Mucosa of stomach (tissue), 1 donor: Measurements from ENCODE around the gene BMI1.
"Not testable (repeated sequence)": the region's sequence is repeated elsewhere in the genome, so short reads cannot be mapped to it uniquely, and the experiment has no call there.

Experiments
- H3K27me3 ChIP-seq: one replicate; pipeline ENCODE4 v1.7.0; 2013; ENCODE audit warnings: mild to moderate bottlenecking, low read length; ENCODE audit not compliant: control insufficient read depth, insufficient read depth
- H3K36me3 ChIP-seq: one replicate; pipeline ENCODE4 v1.7.0; 2013; ENCODE audit warnings: low read length; ENCODE audit not compliant: control insufficient read depth, insufficient read depth
- H3K4me1 ChIP-seq: one replicate; pipeline ENCODE4 v1.7.0; 2013; ENCODE audit warnings: mild to moderate bottlenecking, low read length; ENCODE audit not compliant: control insufficient read depth, insufficient read depth
- H3K4me3 ChIP-seq: one replicate; pipeline ENCODE4 v1.7.0; 2013; ENCODE audit warnings: low read length
- H3K9ac ChIP-seq: one replicate; pipeline ENCODE4 v1.7.0; 2013; ENCODE audit warnings: mild to moderate bottlenecking, low read length, moderate library complexity
- H3K9me3 ChIP-seq: one replicate; pipeline ENCODE4 v1.7.0; 2013; ENCODE audit warnings: mild to moderate bottlenecking, low read length, moderate library complexity; ENCODE audit not compliant: control insufficient read depth
- donor health status: Pancreatic carcinoma.

Gene BMI1

GRCh38 chr10:22344781-22345300 lies 23.9 kb downstream of the BMI1 start:
- Histone ChIP-seq H3K27me3 (peaks cover 60% of the 10 kb centered on the region), H3K9me3 (no peaks in the 10 kb centered on the region), H3K36me3 (no peaks in the 10 kb centered on the region), H3K4me1 (peaks cover 7% of the 10 kb centered on the region), H3K9ac (no peak overlapping the region), H3K4me3 (no peak overlapping the region)

GRCh38 chr10:22345301-22346095 lies 24.6 kb downstream of the BMI1 start, which contains the start of gene SPAG6:
TSS of gene SPAG6 (plus strand) at chr10:22345496. CDS start at chr10:22345612, 116 bp downstream.
- H3K9ac ChIP-seq, result no peak within 1 kb of the TSS
- peaks cover 58% of the 10 kb centered on the region for H3K27me3 ChIP-seq
- H3K9me3 ChIP-seq, result no peaks in the 10 kb centered on the region
- no peaks in the 10 kb centered on the region for H3K36me3 ChIP-seq
- H3K4me1 ChIP-seq, result peaks cover 7% of the 10 kb centered on the region
- no peak within 1 kb of the TSS for H3K4me3 ChIP-seq

- Histone ChIP-seq H3K9me3 (no peaks in the 10 kb centered on the region), H3K9ac (no peak overlapping the region), H3K4me3 (no peak overlapping the region), H3K27me3 (peaks cover 55% of the 10 kb centered on the region), H3K4me1 (peaks cover 5% of the 10 kb centered on the region), H3K36me3 (no peaks in the 10 kb centered on the region)
These were observed 25.3 kb downstream of the BMI1 start for GRCh38 chr10:22346096-22346661.

- Histone ChIP-seq H3K36me3 (no peaks in the 10 kb centered on the region), H3K9me3 (no peaks in the 10 kb centered on the region), H3K9ac (no peak overlapping the region), H3K27me3 (peaks cover 24% of the 10 kb centered on the region), H3K4me3 (no peak overlapping the region), H3K4me1 (no peaks in the 10 kb centered on the region)
These were observed 28.9 kb downstream of the BMI1 start for GRCh38 chr10:22349755-22350154.

GRCh38 chr10:22351131-22351703 lies 30.3 kb downstream of the BMI1 start:
- Histone ChIP-seq H3K36me3 (no peaks in the 10 kb centered on the region), H3K4me3 (no peak overlapping the region), H3K27me3 (peaks cover 10% of the 10 kb centered on the region), H3K4me1 (no peaks in the 10 kb centered on the region), H3K9me3 (no peaks in the 10 kb centered on the region), H3K9ac (no peak overlapping the region)

- Histone ChIP-seq H3K9me3 (no peaks in the 10 kb centered on the region), H3K27me3 (peaks cover 5% of the 10 kb centered on the region), H3K36me3 (no peaks in the 10 kb centered on the region)
These were observed 35.5 kb downstream of the BMI1 start for GRCh38 chr10:22356324-22356873.

GRCh38 chr10:22357770-22358169 lies 36.9 kb downstream of the BMI1 start:
- not testable (repeated sequence) for H3K4me3 ChIP-seq, H3K9me3 ChIP-seq, H3K9ac ChIP-seq, H3K27me3 ChIP-seq, H3K36me3 ChIP-seq, H3K4me1 ChIP-seq

More at GRCh38 chr10:22356324-22356873, 35.5 kb downstream of the BMI1 start:
- Histone ChIP-seq H3K9ac (no peak overlapping the region), H3K4me3 (no peak overlapping the region), H3K4me1 (no peaks in the 10 kb centered on the region)

- Histone ChIP-seq H3K4me3 (no peak overlapping the region), H3K36me3 (no peaks in the 10 kb centered on the region), H3K9ac (no peak overlapping the region), H3K9me3 (no peaks in the 10 kb centered on the region), H3K27me3 (no peaks in the 10 kb centered on the region), H3K4me1 (no peaks in the 10 kb centered on the region)
These were observed 42.4 kb downstream of the BMI1 start for GRCh38 chr10:22363305-22363704.

- Histone ChIP-seq H3K4me1 (no peaks in the 10 kb centered on the region), H3K36me3 (no peaks in the 10 kb centered on the region), H3K4me3 (no peak overlapping the region), H3K9ac (no peak overlapping the region), H3K27me3 (no peaks in the 10 kb centered on the region), H3K9me3 (no peaks in the 10 kb centered on the region)
These were observed 43.7 kb downstream of the BMI1 start for GRCh38 chr10:22364407-22365140.

GRCh38 chr10:22365233-22365632 lies 44.3 kb downstream of the BMI1 start:
- Histone ChIP-seq H3K4me1 (no peaks in the 10 kb centered on the region), H3K36me3 (no peaks in the 10 kb centered on the region), H3K9me3 (no peaks in the 10 kb centered on the region), H3K4me3 (no peak overlapping the region), H3K27me3 (no peaks in the 10 kb centered on the region), H3K9ac (no peak overlapping the region)

- Histone ChIP-seq H3K27me3 (no peaks in the 10 kb centered on the region), H3K4me1 (no peaks in the 10 kb centered on the region), H3K36me3 (no peaks in the 10 kb centered on the region), H3K9ac (no peak overlapping the region), H3K9me3 (no peaks in the 10 kb centered on the region), H3K4me3 (no peak overlapping the region)
These were observed 44.9 kb downstream of the BMI1 start for GRCh38 chr10:22365644-22366434.
